Activated CD4-positive, CD25-positive, alpha-beta regulatory T cell treated with anti-CD3 and anti-CD28 coated beads, Interleukin-2, amount 50 U/mL, for 24 hours (primary cell): ENCODE results near the gene TOMM40.
"Not testable (repeated sequence)": the region's sequence is repeated elsewhere in the genome, so short reads cannot be mapped to it uniquely, and the experiment has no call there.

Experiments used
- ATAC-seq, 2 donors: fragments of 150-1000 bp; cut with Tn5 transposase; one replicate each; pipeline ENCODE4 v1.10.0; 2021; ENCODE audit warnings: mild to moderate bottlenecking in 1 of 2, moderate library complexity in 1 of 2

TOMM40 gene

DNA sequence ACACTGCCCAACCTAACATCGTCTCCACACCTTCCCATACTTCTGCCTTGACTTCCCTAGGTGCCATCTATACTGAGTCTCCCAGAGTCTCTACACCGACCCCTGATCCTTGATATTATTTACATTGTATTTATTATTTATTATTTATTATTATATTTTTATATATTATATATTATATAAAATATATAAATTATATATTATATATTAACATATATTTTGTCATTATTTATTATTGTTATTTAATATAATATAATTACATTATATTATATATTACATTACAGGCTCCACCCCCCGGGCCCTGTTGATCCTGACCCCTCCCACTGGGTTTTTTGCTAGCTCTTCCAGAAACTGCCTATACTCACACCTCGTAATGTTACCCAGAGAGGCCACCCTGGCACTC lies 18.4 kb upstream of the TOMM40 start:
- no peak for ATAC-seq

DNA sequence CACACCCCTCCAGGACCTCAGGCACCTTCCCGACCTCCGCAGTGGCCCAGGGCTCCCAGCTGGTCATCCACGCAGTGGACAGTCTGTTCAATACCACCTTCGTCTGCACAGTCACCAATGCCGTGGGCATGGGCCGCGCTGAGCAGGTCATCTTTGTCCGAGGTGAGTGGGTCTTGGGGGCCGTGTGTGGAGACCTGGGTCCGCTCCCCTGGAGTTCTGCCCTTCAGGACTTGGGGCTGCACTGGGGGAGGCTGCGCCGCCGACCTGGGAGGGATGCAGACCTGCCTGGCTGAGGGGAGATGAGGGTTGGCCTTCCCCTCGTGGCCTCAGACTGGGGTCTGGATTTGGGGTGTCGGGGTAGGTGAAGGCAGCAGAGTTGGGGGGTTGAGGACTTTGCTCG lies 16.7 kb upstream of the TOMM40 start:
- ATAC-seq, result no peak

DNA sequence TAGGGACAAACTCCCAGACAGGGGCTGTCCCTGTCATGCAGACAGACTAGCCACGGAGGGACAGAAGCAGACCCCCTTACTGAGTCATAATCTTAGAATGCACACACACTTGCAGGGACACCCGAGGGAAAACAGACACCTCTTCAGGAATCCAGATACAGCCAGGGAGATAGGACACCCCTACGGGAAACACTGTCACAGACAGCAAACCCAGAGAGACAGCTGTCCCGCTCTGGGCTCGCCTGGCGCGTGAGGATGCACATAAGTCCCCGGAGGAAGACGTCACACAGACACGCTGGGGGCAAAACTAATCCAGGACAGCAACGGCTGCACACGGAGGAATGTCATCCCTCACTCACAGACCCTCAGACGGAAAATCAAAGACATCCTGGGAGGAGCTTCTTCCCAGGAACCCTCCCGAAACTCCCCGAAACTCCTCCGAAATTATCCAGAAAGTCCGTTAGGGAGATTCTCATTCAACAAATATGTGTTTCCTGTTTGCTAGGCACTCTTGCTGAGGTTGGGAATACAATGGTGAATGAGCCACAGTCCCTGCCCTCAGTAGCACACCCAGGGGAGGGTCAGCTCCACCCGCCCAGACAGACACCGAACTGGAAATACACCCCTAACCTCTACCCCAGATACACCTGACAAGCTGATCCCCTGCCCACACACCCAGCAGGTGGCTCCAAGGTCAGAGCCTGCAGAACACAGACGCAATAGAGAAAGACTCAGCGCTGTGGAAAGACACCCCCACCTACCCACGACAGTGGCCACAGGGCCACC lies 15.2 kb upstream of the TOMM40 start:
- no peak for ATAC-seq

DNA sequence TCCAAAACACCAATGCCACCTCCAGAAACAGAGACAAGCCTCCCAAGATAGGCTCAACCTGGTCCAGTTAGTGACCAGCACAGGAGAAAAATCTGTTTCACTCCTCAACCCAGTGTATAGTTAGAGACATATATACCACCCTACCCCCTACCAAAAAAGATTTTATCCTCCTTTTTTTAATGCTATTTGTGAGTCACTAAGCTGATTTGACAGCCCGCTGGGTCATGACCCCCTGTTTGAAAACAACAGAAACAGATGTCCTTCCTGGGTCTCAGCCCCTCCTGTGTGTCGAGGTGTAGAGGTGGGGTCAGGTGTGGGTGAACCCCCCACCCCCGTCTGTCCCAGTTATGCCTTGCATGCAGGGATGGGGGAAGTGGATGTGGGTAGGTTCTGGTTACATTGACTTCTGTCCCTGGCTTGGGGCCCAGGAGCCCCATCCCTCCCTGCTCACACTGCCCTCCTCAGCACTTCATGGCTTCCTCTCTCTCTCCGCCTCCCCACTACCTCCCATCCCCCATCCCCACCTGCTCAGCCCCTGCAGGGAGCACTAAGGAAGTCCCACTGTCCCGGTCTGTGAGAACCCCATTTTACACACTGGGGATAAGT lies 14.0 kb upstream of the TOMM40 start:
- ATAC-seq, result no peak

DNA sequence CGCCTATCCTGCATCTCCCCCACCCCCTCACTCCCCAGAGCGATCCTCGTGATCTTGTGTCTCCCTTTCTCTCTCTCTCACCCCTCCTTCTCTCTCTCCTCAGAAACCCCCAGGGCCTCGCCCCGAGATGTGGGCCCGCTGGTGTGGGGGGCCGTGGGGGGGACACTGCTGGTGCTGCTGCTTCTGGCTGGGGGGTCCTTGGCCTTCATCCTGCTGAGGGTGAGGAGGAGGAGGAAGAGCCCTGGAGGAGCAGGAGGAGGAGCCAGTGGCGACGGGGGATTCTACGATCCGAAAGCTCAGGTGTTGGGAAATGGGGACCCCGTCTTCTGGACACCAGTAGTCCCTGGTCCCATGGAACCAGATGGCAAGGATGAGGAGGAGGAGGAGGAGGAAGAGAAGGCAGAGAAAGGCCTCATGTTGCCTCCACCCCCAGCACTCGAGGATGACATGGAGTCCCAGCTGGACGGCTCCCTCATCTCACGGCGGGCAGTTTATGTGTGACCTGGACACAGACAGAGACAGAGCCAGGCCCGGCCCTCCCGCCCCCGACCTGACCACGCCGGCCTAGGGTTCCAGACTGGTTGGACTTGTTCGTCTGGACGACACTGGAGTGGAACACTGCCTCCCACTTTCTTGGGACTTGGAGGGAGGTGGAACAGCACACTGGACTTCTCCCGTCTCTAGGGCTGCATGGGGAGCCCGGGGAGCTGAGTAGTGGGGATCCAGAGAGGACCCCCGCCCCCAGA lies 12.8 kb upstream of the TOMM40 start:
- ATAC-seq, result no peak

DNA sequence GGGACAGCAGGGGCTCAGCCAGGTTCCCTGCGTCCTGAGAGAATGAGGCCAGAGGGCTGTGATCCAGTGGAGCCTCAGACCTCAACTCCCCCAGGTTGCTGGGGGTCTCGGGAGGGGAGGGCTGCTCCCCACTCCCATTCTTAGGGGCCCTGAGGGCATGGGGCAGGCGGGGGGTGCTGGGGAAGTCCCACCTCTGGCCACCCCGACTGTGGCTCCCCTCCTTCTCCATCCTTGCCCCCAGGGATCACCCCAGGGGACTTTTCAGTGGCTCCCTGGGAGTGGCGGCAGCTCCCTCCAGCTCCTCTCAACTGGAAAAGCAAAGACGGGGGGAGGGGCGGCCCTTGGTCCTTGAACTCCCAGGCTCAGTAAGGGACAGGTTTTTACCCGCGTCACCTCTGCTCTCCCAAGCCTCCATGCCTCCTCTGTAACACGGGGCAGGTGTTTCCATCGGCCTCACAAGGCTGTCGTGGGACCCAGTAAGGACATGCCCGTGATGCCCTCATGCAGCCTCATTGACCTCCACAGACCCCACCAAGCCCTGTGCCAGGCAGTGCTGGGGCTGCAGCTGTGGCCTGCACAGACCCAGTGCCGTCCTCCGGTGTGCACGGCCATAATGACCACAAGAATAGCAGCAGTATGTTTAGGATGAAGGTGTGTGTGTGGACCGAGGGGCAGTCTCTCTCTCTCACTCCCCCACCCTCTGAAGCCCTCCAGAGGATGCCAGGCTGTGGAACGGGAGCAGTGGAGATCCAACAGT lies 11.6 kb upstream of the TOMM40 start:
- no peak for ATAC-seq

DNA sequence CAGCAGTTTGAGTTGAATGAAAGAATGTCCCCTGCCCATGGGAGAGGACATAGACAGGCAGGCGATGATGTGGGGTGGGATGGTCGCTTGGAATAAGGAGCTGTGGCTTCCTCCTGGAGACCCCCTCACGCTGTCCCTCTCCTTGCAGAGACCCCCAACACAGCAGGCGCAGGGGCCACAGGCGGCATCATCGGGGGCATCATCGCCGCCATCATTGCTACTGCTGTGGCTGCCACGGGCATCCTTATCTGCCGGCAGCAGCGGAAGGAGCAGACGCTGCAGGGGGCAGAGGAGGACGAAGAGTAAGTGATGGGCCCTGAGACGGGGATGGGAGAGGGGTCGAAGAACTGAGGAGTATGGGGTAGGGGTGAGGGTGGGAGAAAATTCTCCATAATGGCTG lies 9.0 kb upstream of the TOMM40 start:
- no peak for ATAC-seq

DNA sequence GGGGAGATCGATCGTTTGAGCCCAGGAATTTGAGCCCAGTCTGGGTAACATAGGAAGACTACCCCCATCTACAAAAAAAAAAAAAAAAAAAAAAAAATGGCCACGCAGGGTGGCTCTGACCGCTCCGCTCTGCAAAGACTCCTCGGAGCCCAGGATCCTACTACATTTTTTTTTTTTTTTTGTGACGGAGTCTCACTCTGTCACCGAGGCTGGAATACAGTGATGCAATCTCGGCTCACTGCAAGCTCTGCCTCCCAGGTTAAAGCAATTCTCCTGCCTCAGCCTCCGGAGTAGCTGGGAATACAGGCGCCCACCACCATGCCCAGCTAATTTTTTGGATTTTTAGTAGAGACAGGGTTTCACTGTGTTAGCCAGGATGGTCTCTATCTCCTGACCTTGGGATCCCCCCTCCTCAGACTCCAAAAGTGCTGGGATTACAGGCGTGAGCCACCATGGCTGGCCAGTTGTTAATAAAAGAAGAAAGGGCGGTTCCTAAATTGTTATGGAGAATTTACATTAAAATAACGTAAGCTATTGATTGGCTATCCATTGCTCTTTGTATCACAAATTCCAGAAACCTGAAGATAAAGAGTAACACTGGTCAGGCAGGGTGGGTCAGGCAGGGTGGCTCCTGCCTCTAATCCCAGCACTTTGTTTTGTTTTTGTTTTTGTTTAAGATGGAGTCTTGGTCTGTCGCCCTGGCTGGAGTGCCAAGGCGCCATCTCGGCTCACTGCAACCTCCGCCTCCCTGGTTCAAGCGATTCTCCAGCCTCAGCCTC lies 8.2 kb upstream of the TOMM40 start:
- not testable (repeated sequence) for ATAC-seq

DNA sequence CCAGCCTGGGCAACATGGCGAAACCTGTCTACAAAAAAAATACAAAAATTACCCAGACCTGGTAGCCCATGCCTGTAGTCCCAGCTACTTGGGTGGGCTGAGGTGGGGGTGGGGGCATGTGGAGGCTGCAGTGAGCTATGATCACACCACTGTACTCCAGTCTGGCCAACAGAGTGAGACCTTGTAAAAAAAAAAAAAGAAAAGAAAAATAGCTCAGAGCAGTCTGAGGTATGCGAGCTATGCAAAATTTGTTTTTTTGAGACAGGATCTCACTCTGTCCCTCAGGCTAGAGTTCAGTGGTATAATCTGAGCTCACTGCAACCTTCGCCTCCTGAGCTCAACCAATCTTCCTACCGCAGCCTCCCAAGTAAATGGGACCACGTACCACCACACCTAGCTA lies 7.1 kb upstream of the TOMM40 start:
- no peak for ATAC-seq

DNA sequence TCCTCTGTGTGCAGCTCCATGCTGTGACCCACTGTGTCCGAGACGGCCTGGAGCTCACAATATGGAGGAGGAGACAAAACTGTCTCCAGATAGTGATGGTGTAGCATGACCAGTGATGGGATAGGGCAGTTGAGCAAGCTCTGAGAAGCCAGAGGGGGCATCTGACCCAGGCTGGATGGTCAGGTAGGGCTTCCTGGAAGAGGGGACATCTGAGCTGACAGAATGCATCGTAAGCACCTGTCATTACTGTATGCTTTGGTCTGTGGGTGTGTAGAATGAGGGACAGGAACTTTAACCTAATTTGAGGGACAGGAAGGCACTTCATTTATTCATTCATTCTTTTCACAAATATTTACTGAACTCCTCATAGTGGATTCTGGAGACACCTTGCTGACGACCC lies 6.5 kb upstream of the TOMM40 start:
- no peak for ATAC-seq

DNA sequence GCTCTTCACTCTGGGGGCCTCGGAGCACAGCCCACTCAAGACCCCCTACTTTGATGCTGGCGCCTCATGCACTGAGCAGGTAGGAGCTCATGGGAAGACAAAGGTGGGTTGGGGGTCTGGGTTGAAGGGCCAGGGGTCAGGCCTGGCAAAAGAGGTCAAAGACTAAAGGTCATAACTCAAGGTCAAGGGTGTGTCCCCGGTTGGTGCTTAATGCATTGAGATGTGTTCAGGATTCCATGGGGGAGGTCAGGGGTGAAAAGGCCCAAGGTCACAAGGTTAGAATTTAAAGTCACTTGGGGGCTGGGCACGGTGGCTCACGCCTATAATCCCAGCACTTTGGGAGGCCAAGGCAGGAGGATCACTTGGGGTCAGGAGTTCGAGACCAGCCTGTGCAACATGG lies 4.9 kb upstream of the TOMM40 start:
- no peak for ATAC-seq

DNA sequence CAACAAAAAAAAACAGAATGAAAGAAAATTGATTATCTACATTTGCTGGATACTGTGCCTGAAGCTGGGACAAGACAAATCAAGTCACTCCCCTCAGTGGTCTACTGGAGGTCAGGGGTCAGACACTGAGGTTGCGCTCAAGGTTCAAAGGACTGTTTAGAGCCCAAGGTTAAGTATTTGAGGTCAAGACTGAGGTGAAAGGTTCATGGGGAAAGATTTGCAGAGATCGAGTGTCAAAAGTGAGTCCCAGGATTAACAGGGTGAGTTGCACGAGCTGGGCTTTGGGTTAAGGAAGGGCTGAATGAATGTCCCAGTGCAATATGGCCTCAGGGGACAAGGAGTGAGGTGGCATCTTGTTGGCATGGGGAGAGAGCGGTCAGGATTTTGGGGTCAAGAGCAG lies 3.4 kb upstream of the TOMM40 start:
- ATAC-seq, result no peak

DNA sequence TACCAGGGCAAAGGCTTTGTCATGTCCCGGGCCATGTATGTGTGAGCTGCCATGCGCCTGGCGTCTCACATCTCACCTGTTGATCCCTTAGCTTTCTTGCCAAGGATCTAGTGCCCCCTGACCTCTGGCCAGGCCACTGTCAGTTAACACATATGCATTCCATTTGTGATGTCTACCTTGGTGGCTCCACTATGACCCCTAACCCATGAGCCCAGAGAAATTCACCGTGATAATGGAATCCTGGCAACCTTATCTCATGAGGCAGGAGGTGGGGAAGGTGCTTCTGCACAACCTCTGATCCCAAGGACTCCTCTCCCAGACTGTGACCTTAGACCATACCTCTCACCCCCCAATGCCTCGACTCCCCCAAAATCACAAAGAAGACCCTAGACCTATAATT lies 2.7 kb upstream of the TOMM40 start:
- ATAC-seq, result not testable (repeated sequence)

DNA sequence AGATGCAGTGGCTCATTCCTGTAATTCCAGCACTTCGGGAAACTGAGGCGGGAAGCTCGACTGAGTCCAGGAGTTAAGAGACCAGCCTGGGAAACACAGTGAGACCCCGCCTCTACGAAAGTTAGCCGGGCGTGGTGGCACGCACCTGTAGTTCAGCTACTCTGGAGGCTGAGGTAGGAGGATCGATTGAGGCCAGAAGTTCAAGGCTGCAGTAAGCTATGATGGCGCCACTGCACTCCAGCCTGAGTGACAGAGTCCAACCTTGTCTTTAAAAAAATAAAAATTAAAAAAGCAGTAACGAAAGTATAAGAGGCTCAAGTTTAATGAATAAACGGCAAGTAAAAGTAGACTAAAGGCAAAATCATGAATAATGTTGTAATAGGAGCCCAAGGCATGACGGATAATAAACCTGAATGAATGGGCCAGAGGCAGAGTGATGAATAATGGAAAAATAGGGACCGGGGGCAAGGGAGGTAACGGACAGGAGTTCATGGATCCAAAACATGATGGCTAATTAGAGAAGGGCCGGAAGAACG lies 1.2 kb upstream of the TOMM40 start:
- ATAC-seq, result no peak

DNA sequence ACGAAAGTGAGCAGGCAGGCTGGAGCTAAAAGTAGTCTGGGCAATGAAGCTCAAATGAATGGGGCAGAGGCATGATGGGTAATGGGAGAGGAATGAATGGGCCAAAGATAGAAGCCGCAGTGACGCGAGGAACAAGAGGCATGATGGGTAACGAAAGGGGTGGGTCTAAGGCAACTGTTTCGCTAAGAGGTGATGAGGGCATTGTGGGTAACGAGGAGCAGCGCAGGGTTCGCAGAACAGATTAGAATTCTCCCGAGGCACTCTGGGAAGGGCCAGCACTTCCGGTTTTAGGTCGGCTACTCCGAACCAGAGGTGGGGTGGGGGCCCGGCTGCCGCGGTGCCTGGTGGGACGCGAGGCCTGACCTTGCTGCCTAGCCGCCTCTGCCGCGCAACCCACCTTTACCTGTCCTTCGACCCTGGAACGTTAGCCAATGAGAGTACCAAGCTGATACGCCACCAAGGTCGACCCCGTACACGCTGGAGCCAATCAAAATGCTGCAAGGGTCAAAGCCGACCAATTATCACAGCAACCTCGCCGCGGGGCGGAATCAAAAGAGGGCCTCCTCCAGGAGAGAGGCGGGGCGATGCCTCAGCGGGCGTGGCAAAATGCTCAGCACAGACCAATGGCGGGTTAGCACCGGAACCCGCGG lies 563 bp upstream of the TOMM40 start:
- peak; percentile 84 to 87 for ATAC-seq

DNA sequence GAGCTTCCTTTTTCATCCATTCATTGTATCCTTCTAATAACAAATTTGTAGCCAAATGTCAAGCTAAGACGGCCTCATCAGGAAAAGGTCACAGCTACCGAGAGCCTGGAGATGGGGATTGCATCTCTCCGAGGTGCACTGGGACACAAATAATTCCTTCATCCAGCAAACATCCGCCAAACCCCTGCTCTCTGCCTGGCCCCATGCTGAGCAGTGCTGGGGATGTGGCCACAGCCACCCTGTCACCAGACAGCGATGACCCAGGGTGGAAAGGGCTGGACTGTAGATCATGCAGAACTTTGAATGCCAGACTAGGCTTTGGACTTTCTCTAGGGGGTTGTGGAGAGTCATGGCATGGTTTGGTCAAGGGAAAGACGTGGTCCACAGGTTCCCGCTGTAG lies 1.9 kb downstream of the TOMM40 start:
- no peak for ATAC-seq

DNA sequence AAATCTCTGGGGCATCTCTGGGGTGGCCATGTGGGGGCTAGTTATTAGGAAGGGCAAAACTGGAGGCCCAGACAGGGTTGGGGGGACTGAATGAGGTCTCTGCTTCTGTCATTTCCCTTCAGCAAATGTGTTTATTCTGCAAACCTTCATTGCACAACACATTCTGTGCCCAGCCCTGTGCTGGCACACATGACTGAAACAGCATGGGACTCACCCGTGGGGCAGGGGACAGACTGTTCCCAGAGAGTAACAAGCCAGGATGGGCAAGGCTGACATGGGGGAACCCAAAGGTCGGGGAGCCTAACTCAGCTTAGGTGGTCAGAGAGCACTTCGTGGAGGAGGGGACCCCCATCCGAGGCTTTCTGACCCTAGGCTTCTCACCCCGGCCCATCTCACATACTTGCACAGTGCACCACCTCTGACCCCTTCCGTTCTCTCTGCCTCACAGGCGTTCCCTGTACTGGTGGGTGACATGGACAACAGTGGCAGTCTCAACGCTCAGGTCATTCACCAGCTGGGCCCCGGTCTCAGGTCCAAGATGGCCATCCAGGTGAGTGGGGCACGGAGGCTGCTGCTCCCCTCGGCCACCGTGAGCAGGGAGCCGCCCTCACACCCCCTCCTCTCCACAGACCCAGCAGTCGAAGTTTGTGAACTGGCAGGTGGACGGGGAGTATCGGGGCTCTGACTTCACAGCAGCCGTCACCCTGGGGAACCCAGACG lies 2.4 kb downstream of the TOMM40 start:
- no peak for ATAC-seq

DNA sequence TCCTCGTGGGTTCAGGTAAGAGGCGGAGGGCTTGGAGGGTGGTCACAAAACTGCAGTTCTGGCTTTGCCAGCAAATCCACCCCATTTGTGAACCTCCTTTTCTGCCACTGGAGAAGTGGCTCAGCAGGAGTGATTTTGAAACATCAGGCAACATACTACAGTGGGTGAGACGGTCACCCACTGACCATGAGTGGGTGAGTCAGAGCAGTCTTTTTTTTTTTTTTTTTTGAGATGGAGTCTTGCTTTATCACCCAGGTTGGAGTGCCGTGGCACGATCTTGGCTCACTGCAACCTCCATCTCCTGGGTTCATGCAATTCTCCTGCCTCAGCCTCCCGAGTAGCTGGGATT lies 3.0 kb downstream of the TOMM40 start:
- no peak for ATAC-seq

DNA sequence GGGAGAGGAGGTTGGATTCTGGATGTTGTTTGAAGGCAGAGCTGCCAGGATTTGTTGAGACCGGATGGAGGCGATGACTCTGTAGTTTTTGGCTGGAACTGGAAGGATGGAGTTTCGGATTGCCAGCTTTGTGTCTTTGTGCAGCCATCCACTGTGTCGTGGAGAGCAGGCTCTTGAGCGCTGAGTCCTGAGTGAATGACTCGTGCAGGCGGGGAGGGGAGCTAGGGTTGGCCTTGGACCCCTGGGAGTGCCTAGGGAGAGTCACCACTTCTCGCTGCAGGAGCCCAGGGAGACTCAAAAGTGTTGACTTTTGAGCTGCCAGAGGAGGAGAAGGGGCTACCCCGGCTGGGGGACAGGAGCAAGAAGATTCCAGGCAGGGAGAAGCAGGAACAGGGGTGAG lies 3.9 kb downstream of the TOMM40 start:
- no peak for ATAC-seq

DNA sequence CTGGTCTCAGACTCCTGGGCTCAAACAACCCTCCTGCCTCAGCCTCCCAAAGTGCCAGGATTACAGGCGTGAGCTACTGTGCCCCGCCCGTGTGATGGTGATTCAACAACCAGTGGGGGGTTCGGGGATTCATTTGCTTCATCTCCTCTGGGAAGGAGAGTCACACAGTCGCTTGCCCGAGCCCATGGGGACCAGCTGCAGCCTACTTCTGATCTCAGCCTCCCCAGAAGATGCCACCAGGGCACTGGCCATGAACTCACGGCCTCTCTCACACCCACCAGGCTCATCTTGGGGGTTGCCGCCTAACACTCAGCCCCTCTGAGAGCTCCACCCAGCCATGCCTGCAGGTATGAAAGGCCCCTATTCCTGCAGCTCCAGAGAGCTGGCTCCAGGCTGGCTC lies 6.8 kb downstream of the TOMM40 start:
- no peak for ATAC-seq
